Measurements from ENCODE around the gene ZNF784.

ZNF784 gene

DNA sequence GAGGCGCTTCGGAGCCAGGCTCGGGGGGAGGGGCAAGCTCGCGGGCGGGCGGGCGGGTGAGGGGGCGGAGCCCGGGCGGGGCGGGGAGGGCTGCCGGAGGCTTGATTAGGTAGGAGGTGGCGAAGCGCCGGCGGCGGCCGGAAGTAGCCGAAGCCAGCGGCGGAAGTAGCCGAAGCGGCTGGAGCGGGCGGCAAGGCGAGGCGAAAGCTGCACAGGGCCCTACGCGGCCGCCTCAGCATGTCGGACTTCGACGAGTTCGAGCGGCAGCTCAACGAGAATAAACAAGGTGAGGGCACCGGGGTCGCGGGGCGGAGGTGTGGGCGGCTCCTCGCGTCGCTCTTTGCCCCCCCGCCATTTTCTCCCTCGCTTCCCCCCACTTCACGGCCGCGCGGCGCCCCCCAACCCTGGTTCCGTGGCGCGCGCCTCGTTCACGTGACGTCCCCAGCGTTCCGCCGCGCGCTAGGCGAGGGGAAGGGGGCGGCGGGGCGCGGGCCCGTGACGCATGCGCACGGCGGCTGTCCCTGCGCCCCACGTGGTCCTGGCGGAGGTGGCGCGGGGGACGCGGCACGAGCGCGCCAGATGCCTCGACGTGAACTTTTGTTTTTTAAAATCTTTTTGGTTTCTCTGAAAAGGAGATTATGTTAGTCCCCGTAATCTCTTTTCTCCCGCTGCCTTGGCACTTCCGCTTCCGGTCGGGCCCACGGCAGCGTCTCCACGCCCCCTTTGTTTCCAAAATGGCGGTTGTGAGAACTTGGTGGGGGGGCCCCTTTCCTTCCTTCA is 30.7 kb upstream of the ZNF784 start, which contains the start of gene U2AF2:
U2AF2 (plus strand) TSS at position 168 of the 780 bp plus-strand sequence; CDS start at position 238, 70 bp downstream.
- Histone ChIP-seq H3K9ac (ENCODE audit: low read depth, low read length) (peak within 1 kb of the TSS; percentile 90), H3K79me2 (ENCODE audit: insufficient read depth, low read length) (peaks cover 59% of the 10 kb centered on the region), H2AFZ (ENCODE audit: low read depth, low read length) (peak within 1 kb of the TSS; percentile 80), H3K9me3 (ENCODE audit: insufficient read depth, low read length, severe bottlenecking) (no peaks in the 10 kb centered on the region), H3K36me3 (ENCODE audit: insufficient read depth, low read length) (peaks cover 50% of the 10 kb centered on the region), H4K20me1 (ENCODE audit: insufficient read depth, low read length) (peaks cover 47% of the 10 kb centered on the region), H3K27me3 (ENCODE audit: insufficient read depth, low read length, poor library complexity) (no peaks in the 10 kb centered on the region), H3K27ac (ENCODE audit: low read length) (peak within 1 kb of the TSS; percentile 99), H3K4me2 (ENCODE audit: insufficient read depth, low read length) (peak within 1 kb of the TSS; percentile 83), H3K4me1 (ENCODE audit: insufficient read depth, low read length) (peaks cover 59% of the 10 kb centered on the region), H3K4me3 (ENCODE audit: low read depth in 1 of 2, low read length in 2 of 2) (peak within 1 kb of the TSS; percentile 76 to 89)
- TF ChIP-seq, protein P1, sequence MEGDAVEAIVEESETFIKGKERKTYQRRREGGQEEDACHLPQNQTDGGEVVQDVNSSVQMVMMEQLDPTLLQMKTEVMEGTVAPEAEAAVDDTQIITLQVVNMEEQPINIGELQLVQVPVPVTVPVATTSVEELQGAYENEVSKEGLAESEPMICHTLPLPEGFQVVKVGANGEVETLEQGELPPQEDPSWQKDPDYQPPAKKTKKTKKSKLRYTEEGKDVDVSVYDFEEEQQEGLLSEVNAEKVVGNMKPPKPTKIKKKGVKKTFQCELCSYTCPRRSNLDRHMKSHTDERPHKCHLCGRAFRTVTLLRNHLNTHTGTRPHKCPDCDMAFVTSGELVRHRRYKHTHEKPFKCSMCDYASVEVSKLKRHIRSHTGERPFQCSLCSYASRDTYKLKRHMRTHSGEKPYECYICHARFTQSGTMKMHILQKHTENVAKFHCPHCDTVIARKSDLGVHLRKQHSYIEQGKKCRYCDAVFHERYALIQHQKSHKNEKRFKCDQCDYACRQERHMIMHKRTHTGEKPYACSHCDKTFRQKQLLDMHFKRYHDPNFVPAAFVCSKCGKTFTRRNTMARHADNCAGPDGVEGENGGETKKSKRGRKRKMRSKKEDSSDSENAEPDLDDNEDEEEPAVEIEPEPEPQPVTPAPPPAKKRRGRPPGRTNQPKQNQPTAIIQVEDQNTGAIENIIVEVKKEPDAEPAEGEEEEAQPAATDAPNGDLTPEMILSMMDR (IDR thresholded peaks at IDR 0.05; ENCODE audit: borderline replicate concordance, extremely low read depth, low read length, poor library complexity, severe bottlenecking), result no peak
- no peak for TF ChIP-seq EZH2 (IDR thresholded peaks at IDR 0.05; ENCODE audit: borderline replicate concordance, low read depth, low read length, severe bottlenecking)
- DNase-seq, result peak; percentile 96
- ATAC-seq (ENCODE audit: insufficient read depth, low read depth), result peak; percentile 54

DNA sequence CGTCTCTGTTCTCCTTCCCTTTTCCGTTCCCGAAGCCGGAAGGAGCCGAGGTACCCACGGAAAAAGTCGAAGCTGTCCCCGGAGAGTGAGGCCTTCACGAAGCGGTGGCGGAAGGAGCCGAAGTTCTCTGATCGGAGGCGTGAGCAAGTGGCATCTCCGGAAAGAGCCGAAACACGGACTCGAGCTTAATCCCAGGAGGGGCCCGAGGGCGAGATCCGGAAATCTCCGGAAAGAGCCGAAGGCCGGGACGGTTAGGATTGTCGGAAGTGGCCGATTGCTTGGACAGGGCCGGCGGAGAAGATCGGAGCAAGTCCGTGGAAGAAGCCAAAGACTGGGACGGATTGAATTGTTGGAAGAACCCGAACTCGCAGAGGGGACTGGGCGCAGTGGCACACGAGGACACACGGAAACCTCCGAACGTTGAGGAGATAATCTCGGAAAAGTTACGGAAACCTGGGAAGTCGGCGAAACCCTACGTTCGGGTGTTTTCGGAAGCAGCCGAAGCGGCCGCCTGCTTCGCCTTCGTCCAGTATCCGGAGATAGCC is 30.0 kb upstream of the ZNF784 start:
- TF ChIP-seq EZH2 (IDR thresholded peaks at IDR 0.05; ENCODE audit: borderline replicate concordance, low read depth, low read length, severe bottlenecking), result no peak
- TF ChIP-seq, protein P1 (IDR thresholded peaks at IDR 0.05; ENCODE audit: borderline replicate concordance, extremely low read depth, low read length, poor library complexity, severe bottlenecking), result no peak
- H3K4me3 ChIP-seq (ENCODE audit: low read depth in 1 of 2, low read length in 2 of 2), result peak overlapping the region; percentile 48 to 68; a peak in 3 of 4 replicates
- H3K4me1 ChIP-seq (ENCODE audit: insufficient read depth, low read length), result peaks cover 59% of the 10 kb centered on the region
- DNase-seq, result peak; percentile 99
- peaks cover 56% of the 10 kb centered on the region for H3K79me2 ChIP-seq (ENCODE audit: insufficient read depth, low read length)
- ATAC-seq (ENCODE audit: insufficient read depth, low read depth), result peak; percentile 83
- peak overlapping the region; percentile 99 for H3K27ac ChIP-seq (ENCODE audit: low read length)
- H3K9ac ChIP-seq (ENCODE audit: low read depth, low read length), result peak overlapping the region; percentile 90
- H3K9me3 ChIP-seq (ENCODE audit: insufficient read depth, low read length, severe bottlenecking), result no peaks in the 10 kb centered on the region
- H3K4me2 ChIP-seq (ENCODE audit: insufficient read depth, low read length), result peak overlapping the region; percentile 60
- H3K27me3 ChIP-seq (ENCODE audit: insufficient read depth, low read length, poor library complexity), result no peaks in the 10 kb centered on the region
- peak overlapping the region; percentile 80 for H2AFZ ChIP-seq (ENCODE audit: low read depth, low read length)
- peaks cover 40% of the 10 kb centered on the region for H4K20me1 ChIP-seq (ENCODE audit: insufficient read depth, low read length)
- peaks cover 44% of the 10 kb centered on the region for H3K36me3 ChIP-seq (ENCODE audit: insufficient read depth, low read length)

DNA sequence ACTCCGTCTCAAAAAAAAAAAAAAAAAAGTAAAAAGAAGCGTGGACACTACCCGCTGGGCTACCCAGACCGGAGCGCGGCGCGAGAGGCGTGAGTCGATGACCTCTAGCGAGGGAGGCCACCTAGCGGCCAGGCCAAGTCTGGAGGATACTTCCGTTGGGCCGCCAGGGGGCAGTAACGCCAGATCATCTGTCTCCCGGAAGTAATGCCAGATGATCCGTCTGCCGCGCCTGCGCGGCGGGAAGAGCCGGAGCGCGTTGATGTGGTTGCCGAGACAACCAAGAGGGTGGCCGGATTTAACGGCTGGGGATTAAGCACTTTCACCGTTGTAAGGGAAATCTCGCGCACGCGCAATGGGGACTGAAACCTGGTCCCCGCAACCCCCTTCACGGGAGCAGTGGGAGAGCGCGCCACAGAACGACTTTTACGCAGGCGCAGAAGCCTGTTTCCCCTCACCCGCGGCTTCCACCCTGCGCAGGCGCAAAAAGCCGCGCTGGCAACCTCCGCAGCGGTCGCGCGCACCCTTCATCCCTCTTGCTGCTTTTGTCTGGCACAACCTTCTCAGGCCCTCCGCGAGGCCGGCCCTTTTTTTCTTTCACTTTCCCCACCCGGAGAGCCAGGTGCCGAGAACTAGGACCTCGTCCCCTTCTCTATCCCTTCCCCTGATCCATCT is 29.4 kb upstream of the ZNF784 start:
- Histone ChIP-seq H3K4me1 (ENCODE audit: insufficient read depth, low read length) (peaks cover 59% of the 10 kb centered on the region), H3K36me3 (ENCODE audit: insufficient read depth, low read length) (peaks cover 38% of the 10 kb centered on the region), H3K9me3 (ENCODE audit: insufficient read depth, low read length, severe bottlenecking) (no peaks in the 10 kb centered on the region), H3K4me3 (ENCODE audit: low read depth in 1 of 2, low read length in 2 of 2) (peak overlapping the region; percentile 48 to 68; a peak in 3 of 4 replicates), H3K27ac (ENCODE audit: low read length) (peak overlapping the region; percentile 99), H3K9ac (ENCODE audit: low read depth, low read length) (peak overlapping the region; percentile 90), H3K27me3 (ENCODE audit: insufficient read depth, low read length, poor library complexity) (no peaks in the 10 kb centered on the region), H2AFZ (ENCODE audit: low read depth, low read length) (peak overlapping the region; percentile 68), H4K20me1 (ENCODE audit: insufficient read depth, low read length) (peaks cover 34% of the 10 kb centered on the region), H3K79me2 (ENCODE audit: insufficient read depth, low read length) (peaks cover 54% of the 10 kb centered on the region), H3K4me2 (ENCODE audit: insufficient read depth, low read length) (peak overlapping the region; percentile 60)
- TF ChIP-seq EZH2 (IDR thresholded peaks at IDR 0.05; ENCODE audit: borderline replicate concordance, low read depth, low read length, severe bottlenecking), result no peak
- TF ChIP-seq, protein P1 (IDR thresholded peaks at IDR 0.05; ENCODE audit: borderline replicate concordance, extremely low read depth, low read length, poor library complexity, severe bottlenecking), result peak; percentile 99
- DNase-seq (peak; percentile 99), ATAC-seq (ENCODE audit: insufficient read depth, low read depth) (peak; percentile 56)
